SK-MEL-5 (cell line): ENCODE measurements around the gene MAPK1. TPM values are rescaled to one million over a fixed set of nuclear protein-coding genes. Genes with fewer than 3 reads are reported as not detected.
"Not testable (repeated sequence)": the region's sequence is repeated elsewhere in the genome, so short reads cannot be mapped to it uniquely, and the experiment has no call there.

Experiments
- DNase-seq: peaks from one replicate; pipeline ENCODE4 v3.0.0-alpha.2; 2016; ENCODE audit warnings: low read depth, low spot score
- in situ Hi-C: cut with HindIII; loops from 2 replicates; pipeline ENCODE4 v1.10.0; 2016; ENCODE audit warnings: low sequenced_read_pairs, high pct_unique_total_duplicates, low pct_unique_long_range_greater_than_20kb
- total RNA-seq: library from RNA; depleted of rRNA; stranded (reverse); fragments of >200 nt; shearing (Covaris generic); gene quantifications from 2 replicates; pipeline ENCODE4 v1.2.3, GENCODE V29; 2014

MAPK1 gene
- total RNA-seq, 1 experiment from 2014 or later: 84.3 TPM

- in situ Hi-C loops: no loop called here
Measured at GRCh38 chr22:21858025-21858764, 9.2 kb downstream of the MAPK1 start.

DNA sequence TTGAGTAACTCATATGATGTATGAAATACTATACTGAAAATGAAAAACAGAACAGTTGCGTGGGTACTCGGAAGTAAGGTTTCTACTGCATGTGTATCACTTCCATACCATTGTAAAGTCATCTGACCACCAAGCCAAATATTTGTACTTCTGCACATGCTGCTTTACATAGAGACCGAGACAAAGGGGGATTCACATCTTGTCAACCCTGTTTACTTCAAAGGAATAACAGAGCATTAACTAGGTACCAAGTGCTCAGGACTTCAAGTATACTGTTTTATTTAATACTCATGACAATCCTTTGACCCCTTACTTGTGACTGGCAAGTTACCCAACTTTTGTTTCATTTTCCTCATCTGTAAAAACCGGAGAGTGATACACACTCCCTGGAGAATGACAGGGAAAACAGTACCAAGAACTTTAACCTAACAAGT lies 9.9 kb downstream of the MAPK1 start:
- in situ Hi-C loops: no loop called here
- DNase-seq: peak; percentile 65

More at GRCh38 chr22:21858025-21858764, 9.2 kb downstream of the MAPK1 start:
- DNase-seq: no peak

- no peak for DNase-seq
- in situ Hi-C loops: no loop called here
Measured at GRCh38 chr22:21856868-21857267, 10.6 kb downstream of the MAPK1 start.

- in situ Hi-C loops: no loop called here
- DNase-seq: no peak
Measured at GRCh38 chr22:21856197-21856596, 11.2 kb downstream of the MAPK1 start.

DNA sequence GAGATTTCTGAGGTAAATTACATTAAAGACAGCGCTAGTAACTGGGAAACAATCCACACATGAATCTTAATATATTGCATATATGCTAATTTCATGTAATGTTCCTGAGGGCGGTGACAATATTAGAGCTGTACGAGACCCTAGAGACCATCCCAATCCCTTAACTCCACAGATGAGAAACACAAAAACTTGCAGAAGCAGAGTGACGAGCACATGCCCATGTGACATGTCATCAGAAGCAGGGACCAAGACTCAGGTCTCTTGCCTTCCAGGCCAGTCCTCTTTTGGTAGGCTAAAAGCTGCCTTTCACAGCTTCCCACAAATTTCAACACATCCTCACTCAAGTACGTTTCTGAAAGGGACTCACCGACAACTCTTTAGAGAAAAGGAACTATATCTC lies 11.8 kb downstream of the MAPK1 start:
- in situ Hi-C loops: no loop called here
- no peak for DNase-seq

DNA sequence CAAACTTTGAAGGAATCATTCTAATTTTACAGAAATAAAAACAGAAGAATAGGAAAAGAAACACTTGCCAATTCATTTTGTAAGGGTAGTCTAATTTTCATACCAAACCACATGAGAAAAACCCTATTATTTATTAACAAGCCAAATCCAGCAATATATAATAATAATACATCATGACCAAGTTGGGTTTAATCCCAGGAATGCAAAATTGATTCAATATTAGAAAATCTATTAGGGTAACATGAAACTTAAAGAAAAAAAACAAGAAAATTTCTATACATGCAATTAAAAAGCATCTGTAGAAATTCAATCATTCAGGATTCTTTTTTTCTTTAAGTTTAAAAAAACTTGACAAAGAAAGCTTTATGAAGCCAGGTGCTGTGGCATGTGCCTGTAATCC lies 16.8 kb downstream of the MAPK1 start:
- DNase-seq: no peak
- in situ Hi-C loops: no loop called here

GRCh38 chr22:21849489-21849888 lies 18.0 kb downstream of the MAPK1 start:
- in situ Hi-C loops: no loop called here
- no peak for DNase-seq

GRCh38 chr22:21848057-21848456 lies 19.4 kb downstream of the MAPK1 start:
- in situ Hi-C loops: not testable (repeated sequence)
- peak; percentile 34 for DNase-seq

DNA sequence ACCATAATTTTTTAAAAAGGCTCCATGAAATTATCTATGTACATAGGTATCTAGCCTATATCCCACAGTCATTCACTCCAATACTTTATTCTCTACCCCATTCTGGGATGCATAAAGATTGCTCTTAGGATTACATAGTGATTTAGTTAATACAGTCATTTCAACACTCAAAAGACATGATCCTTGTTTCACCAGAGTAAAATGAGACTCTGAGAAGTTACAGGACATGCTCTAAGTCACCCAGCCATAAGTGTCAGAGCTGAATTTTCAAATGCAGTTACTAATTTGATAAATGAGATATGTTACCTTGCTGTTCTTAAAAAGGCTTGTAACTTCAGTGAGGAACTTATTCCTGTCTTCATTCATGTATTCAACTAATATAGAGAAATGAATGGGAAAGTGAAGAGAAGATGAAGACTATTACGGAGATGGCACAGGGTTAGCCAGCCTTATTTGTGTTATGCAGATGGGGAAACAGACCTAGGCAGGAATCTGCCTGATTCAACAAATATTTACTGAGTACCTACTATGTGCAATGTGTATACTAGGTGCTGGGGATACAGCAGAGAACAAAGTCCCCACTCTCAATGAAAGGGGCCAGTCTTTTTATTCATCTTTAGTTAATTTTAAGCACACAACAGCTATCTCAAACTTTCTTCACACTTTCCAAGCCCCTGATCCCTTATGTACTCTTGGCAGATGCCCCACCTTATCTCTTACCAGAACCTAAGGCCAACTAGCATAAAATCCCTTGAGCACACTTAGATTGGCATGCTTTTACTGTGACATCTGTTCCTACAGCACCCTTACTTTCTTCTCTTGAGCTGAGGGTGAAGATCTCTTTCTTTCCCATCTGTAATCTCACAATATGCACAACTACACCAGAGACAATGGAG lies 21.6 kb downstream of the MAPK1 start:
- in situ Hi-C loops: no loop called here
- DNase-seq: no peak

DNA sequence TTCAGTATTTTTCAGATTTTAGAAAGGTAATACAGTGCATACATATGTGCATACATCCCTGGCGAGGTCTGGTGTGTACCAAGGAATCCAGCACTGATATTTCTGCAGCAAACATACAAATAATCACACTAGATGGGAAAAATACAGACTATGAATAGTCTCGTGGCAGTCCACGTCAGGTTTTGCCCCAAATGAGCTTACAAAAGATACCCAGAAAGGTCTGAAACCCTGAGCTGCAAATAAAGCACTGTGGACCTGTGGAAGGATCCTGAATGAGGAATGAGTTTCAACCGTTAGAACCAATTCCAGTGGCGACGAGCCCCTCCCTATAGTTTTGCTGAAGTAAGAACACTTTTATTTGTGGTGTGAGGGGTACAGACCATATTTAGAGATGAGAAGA lies 24.5 kb downstream of the MAPK1 start:
- in situ Hi-C loops: no loop called here

GRCh38 chr22:21841422-21841821 lies 26.0 kb downstream of the MAPK1 start:
- in situ Hi-C loops: no loop called here
- no peak for DNase-seq

More for the DNA sequence above, 24.5 kb downstream of the MAPK1 start:
- DNase-seq: no peak

GRCh38 chr22:21840236-21840823 lies 27.1 kb downstream of the MAPK1 start:
- in situ Hi-C loops: no loop called here
- DNase-seq: no peak

DNA sequence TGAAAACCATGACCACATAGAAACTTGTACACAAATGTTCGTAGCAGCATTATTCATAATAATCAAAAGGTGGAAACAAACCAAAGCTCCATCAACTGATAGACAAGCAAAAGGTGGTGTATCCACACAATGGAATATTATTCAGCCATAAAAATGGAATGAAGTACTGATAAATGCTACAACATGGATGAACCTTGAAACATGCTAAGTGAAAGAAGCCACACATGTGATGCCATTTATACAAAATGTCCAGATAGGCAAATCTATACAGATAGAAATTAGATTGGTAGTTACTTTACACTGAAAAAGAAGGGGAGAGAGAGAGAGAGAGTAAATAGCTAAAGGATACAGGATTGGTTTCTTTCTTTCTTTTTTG lies 27.7 kb downstream of the MAPK1 start:
- in situ Hi-C loops: no loop called here
- no peak for DNase-seq

DNA sequence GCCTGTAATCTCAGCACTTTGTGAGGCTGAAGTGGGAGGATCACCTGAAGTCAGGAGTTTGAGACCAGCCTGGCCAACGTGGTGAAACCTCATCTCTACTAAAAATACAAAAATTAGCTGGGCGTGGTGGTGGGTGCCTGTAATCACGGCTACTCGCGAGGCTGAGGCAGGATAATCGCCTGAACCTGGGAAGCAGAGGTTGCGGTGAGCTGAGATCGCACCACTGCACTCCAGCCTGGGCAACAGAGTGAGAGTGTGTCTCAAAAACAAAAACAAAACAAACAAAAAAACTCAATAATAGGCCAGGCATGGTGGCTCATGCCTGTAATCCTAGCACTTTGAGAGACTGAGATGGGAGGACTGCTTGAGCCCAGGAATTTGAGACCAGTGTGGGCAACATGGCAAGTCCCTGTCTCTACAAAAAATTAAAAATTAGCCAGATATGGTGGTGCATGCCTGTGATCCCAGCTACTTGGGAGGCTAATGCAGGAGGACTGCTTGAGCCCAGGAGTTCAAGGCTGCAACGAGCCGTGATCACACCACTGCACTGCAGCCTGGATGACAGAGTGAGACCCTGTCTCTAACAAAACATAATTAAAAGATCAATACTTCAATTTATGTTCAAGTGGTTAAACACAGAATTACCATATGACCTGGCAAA lies 28.2 kb downstream of the MAPK1 start:
- in situ Hi-C loops, DNase-seq: not testable (repeated sequence)

DNA sequence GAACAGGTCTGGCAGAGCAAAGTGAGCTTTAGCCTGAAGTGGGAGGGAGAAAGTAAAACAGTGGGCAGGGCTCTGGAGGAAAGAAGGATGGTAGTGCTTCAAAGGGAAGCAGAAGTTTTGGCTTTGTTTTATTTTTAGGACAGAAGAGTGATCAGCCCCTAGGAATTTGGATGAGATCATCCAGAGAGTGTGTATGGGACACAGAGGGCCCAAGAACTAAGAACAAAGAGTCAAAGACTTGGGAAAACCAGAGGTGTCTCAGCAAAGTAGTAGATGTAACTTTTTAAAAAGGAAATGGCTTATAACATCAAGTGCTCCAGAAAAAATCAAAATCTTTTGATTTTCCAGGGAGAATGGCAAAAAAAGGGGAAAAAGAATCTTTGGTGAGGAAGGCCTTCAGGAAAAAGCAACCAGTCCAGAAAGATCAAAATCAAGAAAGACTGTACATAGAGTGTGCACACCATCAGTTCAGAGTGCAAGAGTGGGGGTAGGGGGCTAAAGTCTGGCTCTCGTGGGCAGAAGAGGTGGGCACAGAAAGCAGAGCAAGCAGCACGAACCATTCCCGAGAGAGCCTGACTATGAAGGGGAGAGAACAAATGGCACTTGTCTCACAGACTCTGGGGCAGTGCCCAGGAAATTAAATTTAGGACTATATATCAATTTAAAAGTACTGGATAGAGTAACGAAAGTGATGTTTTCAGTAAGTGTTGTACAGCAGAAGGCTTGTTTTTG lies 30.0 kb downstream of the MAPK1 start:
- DNase-seq: peak; percentile 69
- in situ Hi-C loops: no loop called here

- in situ Hi-C loops: not testable (repeated sequence)
Measured at GRCh38 chr22:21836486-21836885, 31.0 kb downstream of the MAPK1 start.

DNA sequence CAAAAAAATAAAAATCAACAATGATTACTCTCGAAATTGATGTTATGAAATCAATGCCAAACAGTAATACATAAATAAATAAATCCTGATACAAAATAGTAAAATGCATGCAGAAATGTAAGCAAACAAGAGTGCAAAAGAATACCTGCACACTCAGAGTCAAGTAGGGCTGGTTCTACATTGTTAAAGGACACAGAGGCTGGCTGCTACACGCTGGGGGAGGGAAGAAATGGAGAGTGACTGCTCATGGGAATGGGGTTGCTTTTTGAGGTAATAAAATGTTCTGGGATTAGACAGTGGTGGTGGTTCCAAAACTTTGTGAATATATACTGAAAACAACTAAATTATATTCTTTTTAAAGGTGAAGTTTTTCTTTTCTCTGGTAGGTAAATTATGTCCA lies 32.1 kb downstream of the MAPK1 start:
- no peak for DNase-seq
- in situ Hi-C loops: no loop called here

More at GRCh38 chr22:21836486-21836885, 31.0 kb downstream of the MAPK1 start:
- DNase-seq: not testable (repeated sequence)
